ENCODE data around the gene TNNT1. TPM values are rescaled to one million over a fixed set of nuclear protein-coding genes. Genes with fewer than 3 reads are reported as not detected.

TNNT1 gene, protein sequence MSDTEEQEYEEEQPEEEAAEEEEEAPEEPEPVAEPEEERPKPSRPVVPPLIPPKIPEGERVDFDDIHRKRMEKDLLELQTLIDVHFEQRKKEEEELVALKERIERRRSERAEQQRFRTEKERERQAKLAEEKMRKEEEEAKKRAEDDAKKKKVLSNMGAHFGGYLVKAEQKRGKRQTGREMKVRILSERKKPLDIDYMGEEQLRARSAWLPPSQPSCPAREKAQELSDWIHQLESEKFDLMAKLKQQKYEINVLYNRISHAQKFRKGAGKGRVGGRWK
- total RNA-seq: 0.62 TPM in 1 of 3 replicates, not detected in the others
- long read RNA-seq: 0 reads

DNA sequence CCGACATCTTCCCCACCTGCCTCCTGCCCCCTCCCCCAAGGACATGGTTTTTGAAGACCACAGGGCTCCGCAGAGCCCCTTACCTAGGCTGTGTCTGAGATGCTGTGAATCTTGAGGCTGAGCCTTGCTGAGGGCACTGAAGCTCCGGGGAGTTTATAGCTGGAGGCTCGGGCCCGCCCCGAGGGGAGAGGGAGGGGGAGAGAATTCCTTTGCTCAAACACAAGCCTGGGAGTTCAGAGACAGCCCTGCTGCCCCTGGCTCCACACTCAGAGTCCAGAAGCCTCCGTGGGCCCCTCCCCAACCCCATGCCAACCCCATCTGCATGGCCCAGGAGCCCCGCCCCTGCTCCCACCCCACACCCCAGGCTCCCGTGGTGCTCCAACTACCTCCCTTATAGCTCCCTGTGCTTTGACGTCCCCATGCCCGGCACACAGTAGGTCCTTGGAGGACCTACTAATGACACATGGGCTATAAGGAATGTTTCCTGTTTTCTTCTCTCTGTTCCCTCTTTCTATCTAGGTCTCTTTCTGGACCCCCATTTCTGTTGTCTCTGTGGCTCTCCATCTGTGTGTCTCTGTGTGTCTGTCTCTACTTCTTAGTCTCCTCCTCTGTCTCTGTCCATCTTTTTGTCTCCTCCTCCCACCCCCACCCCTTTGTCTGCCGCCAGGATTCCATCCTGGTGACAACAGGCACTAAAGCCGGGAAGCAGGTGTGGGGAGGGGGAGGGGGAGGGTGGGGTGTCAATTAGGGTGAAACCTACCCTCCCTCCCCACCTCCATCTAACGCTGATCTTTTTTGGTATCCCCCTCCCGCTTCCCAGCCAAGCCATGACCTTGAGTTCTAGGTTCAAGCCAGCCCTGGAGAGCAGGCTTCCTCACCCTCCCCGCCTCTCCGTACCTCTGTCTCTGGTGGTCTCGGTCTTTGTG is at the start of gene TNNT1:
Gene TNNT1, minus strand, starts transcription at position 129 of the 926 bp plus-strand sequence. CDS start 2,049 bp downstream, outside the sequence.
- H3K27me3 Mint-ChIP-seq (ENCODE audit: low read depth): peaks cover 42% of the 10 kb centered on the region
- TF ChIP-seq, protein P1, sequence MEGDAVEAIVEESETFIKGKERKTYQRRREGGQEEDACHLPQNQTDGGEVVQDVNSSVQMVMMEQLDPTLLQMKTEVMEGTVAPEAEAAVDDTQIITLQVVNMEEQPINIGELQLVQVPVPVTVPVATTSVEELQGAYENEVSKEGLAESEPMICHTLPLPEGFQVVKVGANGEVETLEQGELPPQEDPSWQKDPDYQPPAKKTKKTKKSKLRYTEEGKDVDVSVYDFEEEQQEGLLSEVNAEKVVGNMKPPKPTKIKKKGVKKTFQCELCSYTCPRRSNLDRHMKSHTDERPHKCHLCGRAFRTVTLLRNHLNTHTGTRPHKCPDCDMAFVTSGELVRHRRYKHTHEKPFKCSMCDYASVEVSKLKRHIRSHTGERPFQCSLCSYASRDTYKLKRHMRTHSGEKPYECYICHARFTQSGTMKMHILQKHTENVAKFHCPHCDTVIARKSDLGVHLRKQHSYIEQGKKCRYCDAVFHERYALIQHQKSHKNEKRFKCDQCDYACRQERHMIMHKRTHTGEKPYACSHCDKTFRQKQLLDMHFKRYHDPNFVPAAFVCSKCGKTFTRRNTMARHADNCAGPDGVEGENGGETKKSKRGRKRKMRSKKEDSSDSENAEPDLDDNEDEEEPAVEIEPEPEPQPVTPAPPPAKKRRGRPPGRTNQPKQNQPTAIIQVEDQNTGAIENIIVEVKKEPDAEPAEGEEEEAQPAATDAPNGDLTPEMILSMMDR (IDR thresholded peaks at IDR 0.05): no peak
- no peaks in the 10 kb centered on the region for H3K9me3 Mint-ChIP-seq (ENCODE audit: low read depth)
- no peaks in the 10 kb centered on the region for H3K4me1 Mint-ChIP-seq (ENCODE audit: low read depth)
- H3K27ac Mint-ChIP-seq (ENCODE audit: unreplicated experiment): no peak within 1 kb of the TSS
- H3K4me3 Mint-ChIP-seq (ENCODE audit: unreplicated experiment): no peak within 1 kb of the TSS
- H3K36me3 Mint-ChIP-seq (ENCODE audit: low read depth): no peaks in the 10 kb centered on the region
- no peak for DNase-seq (ENCODE audit: low spot score)

DNA sequence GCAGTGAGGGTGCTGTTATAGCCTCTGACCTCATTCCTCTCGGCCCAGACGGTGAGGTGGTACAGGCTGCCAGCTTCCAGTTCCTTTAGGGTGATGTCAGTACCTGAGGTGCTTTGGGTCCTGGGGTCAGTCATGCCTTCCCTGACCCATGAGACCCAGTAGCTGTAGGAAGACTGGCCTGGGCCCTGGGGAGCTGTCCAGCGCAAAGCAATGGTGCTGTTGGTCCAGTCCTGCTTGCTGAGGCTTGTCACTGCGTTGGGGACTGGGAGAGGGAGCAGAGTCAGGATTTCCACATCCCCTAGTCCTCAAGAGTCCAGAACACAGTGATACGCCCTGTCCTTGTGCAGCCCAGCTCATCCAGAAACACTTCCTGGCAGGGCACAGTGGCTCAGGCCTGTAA is 49.6 kb upstream of the TNNT1 start:
- Mint-ChIP-seq H3K4me3 (ENCODE audit: unreplicated experiment) (no peak overlapping the region), H3K4me1 (ENCODE audit: low read depth) (no peaks in the 10 kb centered on the region), H3K36me3 (ENCODE audit: low read depth) (no peaks in the 10 kb centered on the region), H3K27ac (ENCODE audit: unreplicated experiment) (no peak overlapping the region), H3K27me3 (ENCODE audit: low read depth) (peaks cover 11% of the 10 kb centered on the region), H3K9me3 (ENCODE audit: low read depth) (no peaks in the 10 kb centered on the region)
- DNase-seq (ENCODE audit: low spot score): no peak
- TF ChIP-seq, protein P1 (IDR thresholded peaks at IDR 0.05): no peak

DNA sequence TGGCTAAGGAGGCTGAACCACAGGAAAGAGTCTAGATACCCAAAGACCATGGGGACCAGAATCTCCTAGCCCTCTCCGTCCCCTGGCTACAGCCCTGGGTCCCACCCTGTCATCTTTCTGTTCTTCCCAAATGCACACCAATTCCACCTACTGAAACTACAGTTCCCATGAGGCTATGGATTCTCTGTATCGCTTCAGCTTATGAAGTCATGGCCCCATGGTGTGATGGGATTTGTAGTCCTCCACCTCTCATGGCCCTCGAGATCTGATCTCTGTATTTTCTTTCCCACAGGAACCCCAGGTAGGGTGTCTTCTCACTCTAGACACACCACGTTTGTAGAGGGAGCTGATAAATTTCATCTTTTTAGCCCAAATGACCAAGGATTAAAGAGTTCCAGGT is 48.5 kb upstream of the TNNT1 start:
- Mint-ChIP-seq H3K4me1 (ENCODE audit: low read depth) (no peaks in the 10 kb centered on the region), H3K27ac (ENCODE audit: unreplicated experiment) (no peak overlapping the region), H3K36me3 (ENCODE audit: low read depth) (no peaks in the 10 kb centered on the region), H3K4me3 (ENCODE audit: unreplicated experiment) (no peak overlapping the region), H3K9me3 (ENCODE audit: low read depth) (no peaks in the 10 kb centered on the region), H3K27me3 (ENCODE audit: low read depth) (peaks cover 15% of the 10 kb centered on the region)
- TF ChIP-seq, protein P1 (IDR thresholded peaks at IDR 0.05): no peak
- no peak for DNase-seq (ENCODE audit: low spot score)

DNA sequence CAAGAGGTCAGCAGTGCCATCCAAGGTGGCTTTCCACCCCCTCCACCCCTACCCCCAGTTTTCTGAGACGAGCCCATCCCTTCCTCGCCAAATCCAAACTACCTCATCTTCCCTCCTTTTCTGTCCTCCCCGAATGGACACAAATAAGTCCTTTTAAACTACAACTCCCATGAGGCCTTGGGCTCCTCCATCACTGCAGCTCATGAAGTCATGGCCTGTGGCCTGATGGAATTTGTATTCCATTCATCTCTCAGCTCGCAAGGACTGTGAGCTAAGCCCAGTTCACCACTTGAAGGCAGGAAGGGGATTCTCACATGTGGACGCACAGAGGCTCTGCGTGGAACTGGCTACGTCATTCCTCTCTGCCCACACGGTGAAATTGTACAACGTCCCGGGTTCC is 47.8 kb upstream of the TNNT1 start:
- Mint-ChIP-seq H3K9me3 (ENCODE audit: low read depth) (no peaks in the 10 kb centered on the region), H3K4me1 (ENCODE audit: low read depth) (no peaks in the 10 kb centered on the region), H3K4me3 (ENCODE audit: unreplicated experiment) (no peak overlapping the region), H3K36me3 (ENCODE audit: low read depth) (no peaks in the 10 kb centered on the region), H3K27ac (ENCODE audit: unreplicated experiment) (no peak overlapping the region), H3K27me3 (ENCODE audit: low read depth) (peaks cover 15% of the 10 kb centered on the region)
- TF ChIP-seq, protein P1 (IDR thresholded peaks at IDR 0.05): no peak
- no peak for DNase-seq (ENCODE audit: low spot score)

DNA sequence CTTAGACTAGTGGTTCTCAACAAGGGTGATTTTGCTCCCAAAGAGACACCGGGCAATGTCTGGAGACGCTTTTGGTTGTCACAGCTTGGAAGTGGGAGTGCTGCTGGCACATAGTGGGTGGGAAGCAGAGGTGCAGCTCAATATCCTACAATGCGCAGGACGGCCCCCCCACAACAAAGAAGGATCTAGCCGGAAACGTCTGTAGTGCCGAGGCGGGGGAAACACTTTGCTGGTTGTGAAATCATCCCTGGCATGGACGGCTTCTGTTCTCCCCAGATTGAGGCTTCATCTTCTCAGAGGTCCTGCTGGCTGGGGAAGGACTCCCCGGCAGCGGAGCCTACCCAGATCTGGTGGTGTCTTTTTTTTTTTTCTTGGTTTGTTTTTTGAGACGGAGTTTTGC is 44.5 kb upstream of the TNNT1 start:
- Mint-ChIP-seq H3K36me3 (ENCODE audit: low read depth) (no peaks in the 10 kb centered on the region), H3K27ac (ENCODE audit: unreplicated experiment) (no peak overlapping the region)

More for the DNA sequence above, 44.5 kb upstream of the TNNT1 start:
- H3K9me3 Mint-ChIP-seq (ENCODE audit: low read depth): no peaks in the 10 kb centered on the region
- peaks cover 7% of the 10 kb centered on the region for H3K27me3 Mint-ChIP-seq (ENCODE audit: low read depth)
- TF ChIP-seq, protein P1 (IDR thresholded peaks at IDR 0.05): no peak
- H3K4me1 Mint-ChIP-seq (ENCODE audit: low read depth): peaks cover 6% of the 10 kb centered on the region
- DNase-seq (ENCODE audit: low spot score): no peak
- no peak overlapping the region for H3K4me3 Mint-ChIP-seq (ENCODE audit: unreplicated experiment)
